IMR-90 (cell line): ENCODE results near the gene NELFCD. TPM values are rescaled to one million over a fixed set of nuclear protein-coding genes. Genes with fewer than 3 reads are reported as not detected.
"Not testable (repeated sequence)": the region's sequence is repeated elsewhere in the genome, so short reads cannot be mapped to it uniquely, and the experiment has no call there.

ENCODE experiments used
- ATAC-seq: fragments of 200-7000 bp; cut with Tn5 transposase; 2 replicates; pipeline ENCODE4 v1.9.1; 2020; ENCODE audit warnings: low read depth, mild to moderate bottlenecking, moderate library complexity
- BruUV-seq: library from RNA; stranded (reverse); fragments of 400-500 nt; replicated peaks from 2 replicates; lab custom pipeline; 2021; lab: Mats Ljungman, UMichigan
- CTCF ChIA-PET: fragments of 300-600 bp; formaldehyde crosslinking; extraction: SDS; loops from one replicate; lab custom pipeline; 2021; ENCODE audit warnings: antibody characterized with exemption; lab: Yijun Ruan, JAX
- POLR2A ChIA-PET: fragments of 300-600 bp; sonication (Branson Sonifier 250); formaldehyde crosslinking; loops from one replicate; lab custom pipeline; 2022; ENCODE audit warnings: antibody characterized with exemption; ENCODE audit not compliant: unreplicated experiment; lab: Charles Lee
- DNase-seq: peaks from one replicate; pipeline ENCODE4 v3.0.0; 2013
- H2AFZ ChIP-seq: replicated peaks from 2 replicates; pipeline ENCODE3; 2013; ENCODE audit warnings: low read length, mild to moderate bottlenecking; ENCODE audit not compliant: poor library complexity
- H2AK5ac ChIP-seq: 2 replicates; pipeline ENCODE4 v1.6.1; 2013; ENCODE audit warnings: low read depth, low read length, inconsistent platforms
- H2AK9ac ChIP-seq: replicated peaks from 2 replicates; pipeline ENCODE3; 2013; ENCODE audit warnings: mild to moderate bottlenecking, low read depth, low read length, moderate library complexity; ENCODE audit not compliant: poor library complexity
- H2BK120ac ChIP-seq: 2 replicates; pipeline ENCODE4 v1.6.1; 2013; ENCODE audit warnings: low read depth, low read length, inconsistent platforms
- H2BK15ac ChIP-seq: 3 replicates; pipeline ENCODE4 v1.6.1; 2013; ENCODE audit warnings: low read depth, low read length, inconsistent platforms
- H2BK20ac ChIP-seq: 2 replicates; pipeline ENCODE4 v1.6.1; 2013; ENCODE audit warnings: low read depth, mild to moderate bottlenecking, inconsistent platforms, low read length, moderate library complexity
- H2BK5ac ChIP-seq: 2 replicates; pipeline ENCODE4 v1.6.1; 2013; ENCODE audit warnings: mild to moderate bottlenecking, low read depth, low read length, inconsistent platforms; ENCODE audit not compliant: poor library complexity, severe bottlenecking
- H3K14ac ChIP-seq: replicated peaks from 2 replicates; pipeline ENCODE4 v1.6.1; 2013; ENCODE audit warnings: low read depth, low read length, inconsistent platforms
- H3K18ac ChIP-seq: 2 replicates; pipeline ENCODE4 v1.6.1; 2013; ENCODE audit warnings: low read depth, low read length, control low read depth
- H3K23ac ChIP-seq: 2 replicates; pipeline ENCODE4 v1.6.1; 2013; ENCODE audit warnings: low read depth, low read length, inconsistent platforms
- H3K27ac ChIP-seq: 2 replicates; pipeline ENCODE4 v1.5.1; 2013; ENCODE audit warnings: mild to moderate bottlenecking, control low read depth, low read length; ENCODE audit not compliant: insufficient read depth
- H3K27me3 ChIP-seq: 2 replicates; pipeline ENCODE4 v1.6.1; 2013; ENCODE audit warnings: low read length; ENCODE audit not compliant: control insufficient read depth, insufficient read depth
- H3K36me3 ChIP-seq: 2 replicates; pipeline ENCODE4 v1.6.1; 2013; ENCODE audit warnings: low read length, mixed read lengths; ENCODE audit not compliant: control insufficient read depth, insufficient read depth
- H3K4ac ChIP-seq: 2 replicates; pipeline ENCODE4 v1.6.1; 2013; ENCODE audit warnings: low read depth, low read length, inconsistent platforms
- H3K4me1 ChIP-seq: 2 replicates; pipeline ENCODE4 v1.6.1; 2013; ENCODE audit warnings: low read length, mixed read lengths; ENCODE audit not compliant: control insufficient read depth, insufficient read depth
- H3K4me2 ChIP-seq: 2 replicates; pipeline ENCODE4 v1.6.1; 2013; ENCODE audit warnings: low read depth, mild to moderate bottlenecking, control low read depth, low read length, moderate library complexity
- H3K4me3 ChIP-seq: 2 replicates; pipeline ENCODE4 v1.5.1; 2013; ENCODE audit warnings: low read depth, mild to moderate bottlenecking, control low read depth, low read length, moderate library complexity; ENCODE audit not compliant: insufficient read depth
- H3K56ac ChIP-seq: 2 replicates; pipeline ENCODE4 v1.6.1; 2013; ENCODE audit warnings: low read length, inconsistent platforms; ENCODE audit not compliant: insufficient read depth; ENCODE audit errors: extremely low read depth
- H3K79me1 ChIP-seq, 2 experiments: 2 replicates each; pipeline ENCODE4 v1.6.1; 2013; ENCODE audit warnings: low read length in 2 of 2, inconsistent platforms in 1 of 2, low read depth in 1 of 2
- H3K9ac ChIP-seq: 2 replicates; pipeline ENCODE4 v1.6.1; 2013; ENCODE audit warnings: low read depth, low read length, control low read depth
- H3K9me1 ChIP-seq: 2 replicates; pipeline ENCODE4 v1.6.1; 2013; ENCODE audit warnings: low read length, inconsistent platforms; ENCODE audit not compliant: insufficient read depth
- H3K9me3 ChIP-seq: 2 replicates; pipeline ENCODE4 v1.6.1; 2013; ENCODE audit warnings: low read length; ENCODE audit not compliant: control insufficient read depth, insufficient read depth
- H4K20me1 ChIP-seq: 2 replicates; pipeline ENCODE4 v1.6.1; 2013; ENCODE audit warnings: low read length, inconsistent platforms; ENCODE audit not compliant: insufficient read depth
- H4K5ac ChIP-seq: 2 replicates; pipeline ENCODE4 v1.6.1; 2013; ENCODE audit warnings: mild to moderate bottlenecking, low read depth, low read length, control low read depth
- H4K8ac ChIP-seq, 2 experiments: 2 replicates each; pipeline ENCODE4 v1.6.1; 2013; ENCODE audit warnings: low read depth in 2 of 2, low read length in 2 of 2, control low read depth in 1 of 2, inconsistent platforms in 1 of 2
- H4K91ac ChIP-seq: 2 replicates; pipeline ENCODE4 v1.6.1; 2013; ENCODE audit warnings: low read depth, low read length, inconsistent platforms; ENCODE audit not compliant: insufficient read depth
- WGBS, 2 experiments: methylation state at CpG; one replicate each; pipeline versions ENCODE4 v1.1.5 to v1.1.7; 2013; ENCODE audit warnings: missing lambda C conversion rate in 2 of 2; ENCODE audit not compliant: insufficient read length in 1 of 2; ENCODE audit errors: extremely low coverage in 2 of 2; 5-methylcytosine and 5-hydroxymethylcytosine counted together
- dilution Hi-C: fragments of 300-500 bp; cut with HindIII; formaldehyde crosslinking; loops from one replicate; pipeline ENCODE4 v1.14.3; 2018; ENCODE audit warnings: low sequenced_read_pairs; ENCODE audit not compliant: unreplicated experiment
- in situ Hi-C: fragments of 300-500 bp; cut with MboI; formaldehyde crosslinking; loops from 3 replicates; pipeline ENCODE4 v1.14.3; 2019; ENCODE audit warnings: low sequenced_read_pairs, inconsistent platforms, mixed read lengths
- intact Hi-C: fragments of 100-400 bp; cut with micrococcal nuclease; formaldehyde crosslinking; loops from 2 replicates; pipeline ENCODE4 v1.10.0; 2022
- polyA plus RNA-seq, 3 experiments: library from polyadenylated mRNA; depleted of rRNA; stranded (reverse); fragments of >200 nt; gene quantifications; 2 replicates each; pipeline ENCODE4 v1.2.3, GENCODE V29; 2012; ENCODE audit warnings: low replicate concordance in 1 of 3
- total RNA-seq: library from RNA; depleted of rRNA; stranded (reverse); fragments of >200 nt; gene quantifications from 2 replicates; pipeline ENCODE4 v1.2.3, GENCODE V29; 2012

Gene NELFCD
- total and polyA plus RNA-seq, 2 of the 4 experiments (the other 2 are of a cell fraction): 88.9 to 94.1 TPM

- H4K8ac ChIP-seq, H3K27me3 ChIP-seq, H3K27ac ChIP-seq, H3K9ac ChIP-seq, H2BK15ac ChIP-seq, H2BK120ac ChIP-seq, H3K56ac ChIP-seq, H3K4ac ChIP-seq, ATAC-seq, H2AK5ac ChIP-seq, H4K91ac ChIP-seq, H3K4me2 ChIP-seq, dilution Hi-C loops, H3K14ac ChIP-seq, H3K9me3 ChIP-seq, H3K18ac ChIP-seq, H3K23ac ChIP-seq, CTCF ChIA-PET, H2BK5ac ChIP-seq, BruUV-seq, H3K4me3 ChIP-seq, H4K5ac ChIP-seq, H2BK20ac ChIP-seq, H3K4me1 ChIP-seq, H2AFZ ChIP-seq, DNase-seq, H2AK9ac ChIP-seq: not testable (repeated sequence)
- H3K79me1 ChIP-seq: peaks cover 29 to 59% of the 10 kb centered on the region in 2 experiments
- H3K9me1 ChIP-seq: peaks cover 22% of the 10 kb centered on the region
- H3K36me3 ChIP-seq: peaks cover 12% of the 10 kb centered on the region
- POLR2A ChIA-PET: interaction anchor here (0.6 kb wide), 1 partner anchor 10 kb away, joined by 3 read pairs; no protein-coding TSS in a partner anchor
- H4K20me1 ChIP-seq: peaks cover 19% of the 10 kb centered on the region
- intact Hi-C loops: loop anchor here (5.0 kb wide), 1 partner anchor 76 kb away; no protein-coding TSS in a partner anchor
- in situ Hi-C loops: loop anchor here (5.0 kb wide), 1 partner anchor 76 kb away; no protein-coding TSS in a partner anchor
- 100% methylated on average over 2 of the region's 12 CpGs; no CpG with 5 or more reads in 1 of the 2 experiments for WGBS, 2 experiments
These were observed 2.0 kb downstream of the NELFCD start for GRCh38 chr20:58983115-58983468.
